ENCODE data around the gene GAA.

DNA sequence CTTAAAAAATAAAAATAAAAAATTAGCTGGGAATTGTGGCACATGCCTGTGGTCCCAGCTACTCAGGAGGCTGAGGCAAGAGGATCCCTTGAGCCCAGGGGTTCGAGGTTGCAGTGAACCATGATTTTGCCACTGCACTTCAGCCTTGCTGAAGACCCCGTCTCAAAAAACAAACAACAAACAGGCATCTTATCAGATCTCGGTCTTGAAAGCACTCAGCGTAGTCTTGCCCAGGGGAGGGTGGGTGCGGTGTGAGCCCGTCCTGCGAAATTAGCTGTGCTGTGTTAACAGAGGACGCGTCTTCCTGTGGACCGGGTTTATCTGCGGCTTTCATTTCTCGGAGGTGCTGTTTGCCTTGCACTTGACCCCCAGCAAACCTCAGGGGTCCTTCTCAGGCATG lies 5.4 kb downstream of the GAA start:
- no peak for TF ChIP-seq CTCF (IDR thresholded peaks at IDR 0.05)
- no peak for TF ChIP-seq SIN3A (IDR thresholded peaks at IDR 0.05; ENCODE audit: borderline replicate concordance, insufficient read depth, low read depth, low read length)
- TF ChIP-seq, protein P1, sequence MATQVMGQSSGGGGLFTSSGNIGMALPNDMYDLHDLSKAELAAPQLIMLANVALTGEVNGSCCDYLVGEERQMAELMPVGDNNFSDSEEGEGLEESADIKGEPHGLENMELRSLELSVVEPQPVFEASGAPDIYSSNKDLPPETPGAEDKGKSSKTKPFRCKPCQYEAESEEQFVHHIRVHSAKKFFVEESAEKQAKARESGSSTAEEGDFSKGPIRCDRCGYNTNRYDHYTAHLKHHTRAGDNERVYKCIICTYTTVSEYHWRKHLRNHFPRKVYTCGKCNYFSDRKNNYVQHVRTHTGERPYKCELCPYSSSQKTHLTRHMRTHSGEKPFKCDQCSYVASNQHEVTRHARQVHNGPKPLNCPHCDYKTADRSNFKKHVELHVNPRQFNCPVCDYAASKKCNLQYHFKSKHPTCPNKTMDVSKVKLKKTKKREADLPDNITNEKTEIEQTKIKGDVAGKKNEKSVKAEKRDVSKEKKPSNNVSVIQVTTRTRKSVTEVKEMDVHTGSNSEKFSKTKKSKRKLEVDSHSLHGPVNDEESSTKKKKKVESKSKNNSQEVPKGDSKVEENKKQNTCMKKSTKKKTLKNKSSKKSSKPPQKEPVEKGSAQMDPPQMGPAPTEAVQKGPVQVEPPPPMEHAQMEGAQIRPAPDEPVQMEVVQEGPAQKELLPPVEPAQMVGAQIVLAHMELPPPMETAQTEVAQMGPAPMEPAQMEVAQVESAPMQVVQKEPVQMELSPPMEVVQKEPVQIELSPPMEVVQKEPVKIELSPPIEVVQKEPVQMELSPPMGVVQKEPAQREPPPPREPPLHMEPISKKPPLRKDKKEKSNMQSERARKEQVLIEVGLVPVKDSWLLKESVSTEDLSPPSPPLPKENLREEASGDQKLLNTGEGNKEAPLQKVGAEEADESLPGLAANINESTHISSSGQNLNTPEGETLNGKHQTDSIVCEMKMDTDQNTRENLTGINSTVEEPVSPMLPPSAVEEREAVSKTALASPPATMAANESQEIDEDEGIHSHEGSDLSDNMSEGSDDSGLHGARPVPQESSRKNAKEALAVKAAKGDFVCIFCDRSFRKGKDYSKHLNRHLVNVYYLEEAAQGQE (IDR thresholded peaks at IDR 0.05; ENCODE audit: insufficient read depth in 1 of 2, low read depth in 2 of 2, low read length in 1 of 2) = no peak

Measured in Panc1 (cell line).